H1 (cell line): ENCODE results near the gene MTMR10. TPM values are rescaled to one million over a fixed set of nuclear protein-coding genes. Genes with fewer than 3 reads are reported as not detected.

Source experiments
- CHD7 ChIP-seq: fragments of 300-600 bp; sonication (generic); IDR thresholded peaks from 2 replicates; pipeline ENCODE4 v1.7.1; 2012; ENCODE audit warnings: low read length, moderate library complexity, mild to moderate bottlenecking, inconsistent platforms; ENCODE audit not compliant: insufficient replicate concordance
- polyA plus RNA-seq, 7 experiments: library from polyadenylated mRNA; depleted of rRNA in 3 of 7; stranded (reverse) in 5 of 7; unstranded in 2 of 7; fragments of >200 nt in 5 of 7; fragments of 200-250 nt in 2 of 7; gene quantifications; 1 replicate in 5 of 7; 2 replicates in 1 of 7; 4 replicates in 1 of 7; pipeline versions ENCODE4 v1.2.1 to v1.2.3, GENCODE V29; 2011 to 2013; ENCODE audit warnings: missing spikeins in 2 of 7, mixed read lengths in 2 of 7
- total RNA-seq: library from RNA; stranded (reverse); fragmentation: NEBNext Ultra II Directional; extraction: Animal tissue kit (Norgen Biotek cat#: 25700); gene quantifications from 2 replicates; pipeline ENCODE4 v1.2.1, GENCODE V29; 2021

The MTMR10 gene
- total and polyA plus RNA-seq, 2 of the 8 experiments (the other 6 are each of a cell fraction or from before 2014, with no cell fraction given) = 3.8 to 13.1 TPM

GRCh38 chr15:31004220-31004733 lies 12.8 kb upstream of the MTMR10 start (continued):
- no peak for TF ChIP-seq CHD7
